ENCODE data around the gene HBE1. TPM values are rescaled to one million over a fixed set of nuclear protein-coding genes. Genes with fewer than 3 reads are reported as not detected.

HBE1 gene
- total and polyA plus RNA-seq, 9 of the 15 experiments (the other 6 are each of a cell fraction or from before 2014, with no cell fraction given): 612 to 10,250 (median 2,181) TPM

- TF ChIP-seq ARID1B (IDR thresholded peaks at IDR 0.05) (peak; percentile 58; the same call in 1 of the 2 replicates), NR2C1 (IDR thresholded peaks at IDR 0.05) (peak; percentile 76), NR2C1 (tag; IDR thresholded peaks at IDR 0.05) (peak; percentile 92), KAT2B (IDR thresholded peaks at IDR 0.05; ENCODE audit: low read depth, low read length) (no peak), ARHGAP35 (IDR thresholded peaks at IDR 0.05; ENCODE audit: partially characterized antibody) (no peak), L3MBTL2 (IDR thresholded peaks at IDR 0.05) (peak; percentile 78), CBX5 (IDR thresholded peaks at IDR 0.05; ENCODE audit: borderline replicate concordance, low read depth) (0 out of 2 replicates have a peak, but pooled peaks have one; percentile 6), OTX1 (CRISPR knock-in tag; IDR thresholded peaks at IDR 0.05) (no peak), MAX (CRISPR knock-in tag; IDR thresholded peaks at IDR 0.05) (peak; percentile 85), ZNF212 (CRISPR knock-in tag; IDR thresholded peaks at IDR 0.05) (no peak), EGR1 (conservative IDR thresholded peaks at IDR 0.05) (peak; percentile 77), ZNF699 (CRISPR knock-in tag; IDR thresholded peaks at IDR 0.05; ENCODE audit: insufficient replicate concordance) (no peak), CGGBP1 (CRISPR knock-in tag; IDR thresholded peaks at IDR 0.05) (no peak), ZNF316 (IDR thresholded peaks at IDR 0.05) (peak; percentile 72), ZNF512 (tag; IDR thresholded peaks at IDR 0.05) (no peak)
- TF ChIP-seq, protein P1, sequence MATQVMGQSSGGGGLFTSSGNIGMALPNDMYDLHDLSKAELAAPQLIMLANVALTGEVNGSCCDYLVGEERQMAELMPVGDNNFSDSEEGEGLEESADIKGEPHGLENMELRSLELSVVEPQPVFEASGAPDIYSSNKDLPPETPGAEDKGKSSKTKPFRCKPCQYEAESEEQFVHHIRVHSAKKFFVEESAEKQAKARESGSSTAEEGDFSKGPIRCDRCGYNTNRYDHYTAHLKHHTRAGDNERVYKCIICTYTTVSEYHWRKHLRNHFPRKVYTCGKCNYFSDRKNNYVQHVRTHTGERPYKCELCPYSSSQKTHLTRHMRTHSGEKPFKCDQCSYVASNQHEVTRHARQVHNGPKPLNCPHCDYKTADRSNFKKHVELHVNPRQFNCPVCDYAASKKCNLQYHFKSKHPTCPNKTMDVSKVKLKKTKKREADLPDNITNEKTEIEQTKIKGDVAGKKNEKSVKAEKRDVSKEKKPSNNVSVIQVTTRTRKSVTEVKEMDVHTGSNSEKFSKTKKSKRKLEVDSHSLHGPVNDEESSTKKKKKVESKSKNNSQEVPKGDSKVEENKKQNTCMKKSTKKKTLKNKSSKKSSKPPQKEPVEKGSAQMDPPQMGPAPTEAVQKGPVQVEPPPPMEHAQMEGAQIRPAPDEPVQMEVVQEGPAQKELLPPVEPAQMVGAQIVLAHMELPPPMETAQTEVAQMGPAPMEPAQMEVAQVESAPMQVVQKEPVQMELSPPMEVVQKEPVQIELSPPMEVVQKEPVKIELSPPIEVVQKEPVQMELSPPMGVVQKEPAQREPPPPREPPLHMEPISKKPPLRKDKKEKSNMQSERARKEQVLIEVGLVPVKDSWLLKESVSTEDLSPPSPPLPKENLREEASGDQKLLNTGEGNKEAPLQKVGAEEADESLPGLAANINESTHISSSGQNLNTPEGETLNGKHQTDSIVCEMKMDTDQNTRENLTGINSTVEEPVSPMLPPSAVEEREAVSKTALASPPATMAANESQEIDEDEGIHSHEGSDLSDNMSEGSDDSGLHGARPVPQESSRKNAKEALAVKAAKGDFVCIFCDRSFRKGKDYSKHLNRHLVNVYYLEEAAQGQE (IDR thresholded peaks at IDR 0.05; ENCODE audit: borderline replicate concordance): peak; percentile 57
- TF ChIP-seq, protein P1 (CRISPR knock-in tag; IDR thresholded peaks at IDR 0.05; ENCODE audit: low read depth): no peak
- TF ChIP-seq, protein P2, sequence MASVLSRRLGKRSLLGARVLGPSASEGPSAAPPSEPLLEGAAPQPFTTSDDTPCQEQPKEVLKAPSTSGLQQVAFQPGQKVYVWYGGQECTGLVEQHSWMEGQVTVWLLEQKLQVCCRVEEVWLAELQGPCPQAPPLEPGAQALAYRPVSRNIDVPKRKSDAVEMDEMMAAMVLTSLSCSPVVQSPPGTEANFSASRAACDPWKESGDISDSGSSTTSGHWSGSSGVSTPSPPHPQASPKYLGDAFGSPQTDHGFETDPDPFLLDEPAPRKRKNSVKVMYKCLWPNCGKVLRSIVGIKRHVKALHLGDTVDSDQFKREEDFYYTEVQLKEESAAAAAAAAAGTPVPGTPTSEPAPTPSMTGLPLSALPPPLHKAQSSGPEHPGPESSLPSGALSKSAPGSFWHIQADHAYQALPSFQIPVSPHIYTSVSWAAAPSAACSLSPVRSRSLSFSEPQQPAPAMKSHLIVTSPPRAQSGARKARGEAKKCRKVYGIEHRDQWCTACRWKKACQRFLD (CRISPR knock-in tag; IDR thresholded peaks at IDR 0.05): peak; percentile 73; the same call in 1 of the 2 replicates
Measured at GRCh38 chr11:5258543-5259262, 11.0 kb downstream of the HBE1 start (continued).

Measured in K562 (cell line).